GM12874 (cell line): ENCODE measurements around the gene KRTAP9-8.
"Not testable (repeated sequence)": the region's sequence is repeated elsewhere in the genome, so short reads cannot be mapped to it uniquely, and the experiment has no call there.

Experiments
- TF ChIP-seq, protein P1 (sequence below): IDR thresholded peaks from 2 replicates; pipeline ENCODE4 v1.5.1; 2011; ENCODE audit warnings: low read depth, mild to moderate bottlenecking, control low read depth, low read length, moderate library complexity; ENCODE audit not compliant: insufficient read depth

KRTAP9-8 gene

DNA sequence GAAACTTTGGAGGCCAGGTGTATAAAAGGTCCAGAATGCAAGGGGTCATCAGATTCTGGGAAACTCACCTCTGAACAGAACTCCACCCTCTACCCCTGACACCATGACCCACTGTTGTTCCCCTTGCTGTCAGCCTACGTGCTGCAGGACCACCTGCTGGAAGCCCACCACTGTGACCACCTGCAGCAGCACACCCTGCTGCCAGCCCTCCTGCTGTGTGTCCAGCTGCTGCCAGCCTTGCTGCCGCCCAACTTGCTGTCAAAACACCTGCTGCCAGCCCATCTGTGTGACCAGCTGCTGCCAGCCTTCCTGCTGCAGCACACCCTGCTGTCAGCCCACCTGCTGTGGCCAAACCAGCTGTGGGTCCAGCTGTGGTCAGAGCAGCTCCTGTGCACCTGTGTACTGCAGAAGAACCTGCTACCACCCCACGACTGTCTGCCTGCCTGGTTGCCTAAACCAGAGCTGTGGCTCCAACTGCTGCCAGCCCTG, at the start of gene KRTAP9-8:
Gene KRTAP9-8 (plus strand): TSS at position 51 of the 489 bp plus-strand sequence. CDS start 53 bp downstream, at position 104.
- TF ChIP-seq, protein P1, sequence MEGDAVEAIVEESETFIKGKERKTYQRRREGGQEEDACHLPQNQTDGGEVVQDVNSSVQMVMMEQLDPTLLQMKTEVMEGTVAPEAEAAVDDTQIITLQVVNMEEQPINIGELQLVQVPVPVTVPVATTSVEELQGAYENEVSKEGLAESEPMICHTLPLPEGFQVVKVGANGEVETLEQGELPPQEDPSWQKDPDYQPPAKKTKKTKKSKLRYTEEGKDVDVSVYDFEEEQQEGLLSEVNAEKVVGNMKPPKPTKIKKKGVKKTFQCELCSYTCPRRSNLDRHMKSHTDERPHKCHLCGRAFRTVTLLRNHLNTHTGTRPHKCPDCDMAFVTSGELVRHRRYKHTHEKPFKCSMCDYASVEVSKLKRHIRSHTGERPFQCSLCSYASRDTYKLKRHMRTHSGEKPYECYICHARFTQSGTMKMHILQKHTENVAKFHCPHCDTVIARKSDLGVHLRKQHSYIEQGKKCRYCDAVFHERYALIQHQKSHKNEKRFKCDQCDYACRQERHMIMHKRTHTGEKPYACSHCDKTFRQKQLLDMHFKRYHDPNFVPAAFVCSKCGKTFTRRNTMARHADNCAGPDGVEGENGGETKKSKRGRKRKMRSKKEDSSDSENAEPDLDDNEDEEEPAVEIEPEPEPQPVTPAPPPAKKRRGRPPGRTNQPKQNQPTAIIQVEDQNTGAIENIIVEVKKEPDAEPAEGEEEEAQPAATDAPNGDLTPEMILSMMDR = not testable (repeated sequence)

DNA sequence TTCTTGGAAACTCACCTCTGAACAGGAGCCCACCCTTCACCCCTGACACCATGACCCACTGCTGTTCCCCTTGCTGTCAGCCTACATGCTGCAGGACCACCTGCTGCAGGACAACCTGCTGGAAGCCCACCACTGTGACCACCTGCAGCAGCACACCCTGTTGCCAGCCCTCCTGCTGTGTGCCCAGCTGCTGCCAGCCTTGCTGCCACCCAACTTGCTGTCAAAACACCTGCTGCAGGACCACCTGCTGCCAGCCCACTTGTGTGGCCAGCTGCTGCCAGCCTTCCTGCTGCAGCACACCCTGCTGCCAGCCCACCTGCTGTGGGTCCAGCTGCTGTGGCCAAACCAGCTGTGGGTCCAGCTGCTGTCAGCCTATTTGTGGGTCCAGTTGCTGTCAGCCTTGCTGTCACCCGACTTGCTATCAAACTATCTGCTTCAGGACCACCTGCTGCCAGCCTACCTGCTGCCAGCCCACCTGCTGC, 47.9 kb upstream of the KRTAP9-8 start, which contains the start of gene KRTAP9-1:
Gene KRTAP9-1 (plus strand): TSS at position 51 of the 482 bp plus-strand sequence. CDS start 0 bp downstream, at position 51.
- TF ChIP-seq, protein P1 = not testable (repeated sequence)

DNA sequence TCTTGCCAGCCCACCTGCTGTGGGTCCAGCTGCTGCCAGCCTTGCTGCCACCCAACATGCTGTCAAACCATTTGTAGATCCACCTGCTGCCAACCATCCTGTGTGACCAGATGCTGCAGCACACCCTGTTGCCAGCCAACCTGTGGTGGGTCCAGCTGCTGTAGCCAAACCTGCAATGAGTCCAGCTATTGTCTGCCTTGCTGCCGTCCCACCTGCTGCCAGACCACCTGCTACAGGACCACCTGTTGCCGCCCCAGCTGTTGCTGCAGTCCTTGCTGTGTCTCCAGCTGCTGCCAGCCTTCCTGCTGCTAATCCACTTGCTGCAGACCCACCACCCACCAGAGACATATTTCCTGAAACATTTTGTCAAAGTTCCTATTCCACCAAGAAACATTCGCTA, 47.5 kb upstream of the KRTAP9-8 start:
- TF ChIP-seq, protein P1 = no peak

DNA sequence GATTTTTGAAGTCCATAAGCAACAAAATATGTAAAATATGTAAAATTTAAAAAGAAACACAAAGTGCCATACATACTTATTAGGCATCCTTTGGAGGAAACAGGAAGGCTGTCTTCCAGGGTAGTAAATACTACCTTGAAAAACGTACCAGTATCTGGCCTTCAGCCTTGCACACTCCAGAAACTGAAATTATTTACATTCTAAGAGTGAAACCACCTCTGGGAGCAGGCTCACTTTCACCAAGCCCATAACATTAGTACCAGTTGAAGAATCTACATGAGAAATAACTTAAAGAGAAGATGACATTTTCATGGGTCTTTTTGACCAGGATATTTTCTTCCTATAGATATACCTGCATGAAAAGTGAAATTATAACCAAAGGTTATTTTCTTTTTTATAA, 41.7 kb upstream of the KRTAP9-8 start:
- TF ChIP-seq, protein P1 = no peak

- TF ChIP-seq, protein P1 = no peak
Observed at GRCh38 chr17:41199421-41200078, 38.2 kb upstream of the KRTAP9-8 start.

DNA sequence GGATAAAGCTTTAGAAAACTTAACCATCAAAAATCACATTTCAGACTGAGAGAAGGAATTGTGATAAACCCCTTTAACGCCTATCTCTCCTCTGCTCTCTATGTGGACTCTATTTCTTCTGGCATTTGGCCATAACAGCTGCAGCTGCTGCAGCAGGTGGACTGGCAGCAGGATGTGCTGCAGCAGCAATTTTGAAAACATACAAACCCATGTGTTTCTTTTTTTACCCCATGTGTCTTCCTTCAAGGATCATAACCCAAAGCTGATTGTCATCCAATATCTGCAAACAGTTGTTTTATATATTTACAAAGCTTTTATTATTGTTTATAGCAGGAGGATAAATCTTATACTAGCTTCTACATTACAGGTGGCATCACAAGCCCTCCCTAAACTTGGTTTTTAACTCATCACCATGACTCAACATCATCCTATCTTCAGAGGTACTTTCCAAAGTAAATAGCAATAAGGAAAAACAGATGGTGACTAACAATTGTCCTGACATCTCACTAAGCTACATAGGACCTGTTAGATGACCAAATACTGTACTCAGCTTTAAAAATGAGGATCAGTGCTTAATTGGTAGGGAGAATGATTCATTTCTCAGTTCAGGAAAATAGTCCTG, 25.8 kb upstream of the KRTAP9-8 start:
- TF ChIP-seq, protein P1 = no peak

GRCh38 chr17:41212524-41213169, 25.2 kb upstream of the KRTAP9-8 start:
- TF ChIP-seq, protein P1 = no peak
